ENCODE measurements around the gene BTBD6. TPM values are rescaled to one million over a fixed set of nuclear protein-coding genes. Genes with fewer than 3 reads are reported as not detected.

The BTBD6 gene
- total and polyA plus RNA-seq, 2 experiments from 2014 or later = 2.2 to 11.6 TPM

DNA sequence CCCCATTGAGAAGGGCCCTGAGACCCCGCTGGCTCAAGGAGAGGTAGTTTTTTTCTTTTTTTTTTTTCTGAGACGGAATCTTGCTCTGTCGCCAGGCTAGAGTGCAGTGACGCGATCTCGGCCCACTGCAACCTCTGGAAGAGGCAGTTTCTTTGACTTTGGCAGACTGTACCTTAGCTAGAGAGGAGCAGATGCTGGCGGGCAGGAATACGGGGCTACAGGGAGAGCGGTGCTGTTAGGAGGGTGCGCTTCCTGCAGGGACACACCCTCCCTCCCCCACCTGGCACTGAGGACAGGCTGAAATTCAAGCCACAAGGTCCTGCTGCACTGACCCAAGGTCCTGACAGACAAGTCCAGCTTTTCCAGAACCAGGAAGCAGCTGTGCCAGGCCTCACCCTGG is 35.0 kb upstream of the BTBD6 start:
- Histone ChIP-seq H2AFZ (no peak overlapping the region), H3K4me1 (ENCODE audit: insufficient read depth) (no peaks in the 10 kb centered on the region), H3K9me2 (ENCODE audit: insufficient read depth) (no peaks in the 10 kb centered on the region), H3K27ac (ENCODE audit: low read depth) (no peak overlapping the region), H3K4me3 (no peak overlapping the region), H3K79me2 (replicated peaks; ENCODE audit: insufficient read depth) (no peaks in the 10 kb centered on the region), H3K4me2 (no peak overlapping the region), H3K36me3 (ENCODE audit: insufficient read depth) (no peaks in the 10 kb centered on the region), H4K20me1 (replicated peaks; ENCODE audit: insufficient read depth) (no peaks in the 10 kb centered on the region; the same call in 1 of the 2 replicates), H3F3A (replicated peaks; ENCODE audit: low read depth) (no peaks in the 10 kb centered on the region), H3K27me3 (ENCODE audit: insufficient read depth) (no peaks in the 10 kb centered on the region)
- no peak overlapping the region for H3K4me3 Mint-ChIP-seq
- no peak for DNase-seq (ENCODE audit: low spot score)
- no peak for ATAC-seq
- H3K36me3 Mint-ChIP-seq (ENCODE audit: low read depth) = peaks cover 2% of the 10 kb centered on the region; the same call in 1 of the 3 replicates
- H3K4me1 Mint-ChIP-seq = no peaks in the 10 kb centered on the region
- peak overlapping the region; percentile 62; the same call in 1 of the 2 replicates for H3K27ac Mint-ChIP-seq
- no peaks in the 10 kb centered on the region; the same call in 2 of the 3 replicates for H3K9me3 Mint-ChIP-seq
- no peak for TF ChIP-seq EZH2phosphoT487 (IDR thresholded peaks at IDR 0.05; ENCODE audit: unreplicated experiment)
- TF ChIP-seq POLR2AphosphoS5 (IDR thresholded peaks at IDR 0.05; ENCODE audit: low read depth) = no peak
- TF ChIP-seq EZH2 (IDR thresholded peaks at IDR 0.05; ENCODE audit: low read depth, unreplicated experiment) = no peak
- TF ChIP-seq, protein P1, sequence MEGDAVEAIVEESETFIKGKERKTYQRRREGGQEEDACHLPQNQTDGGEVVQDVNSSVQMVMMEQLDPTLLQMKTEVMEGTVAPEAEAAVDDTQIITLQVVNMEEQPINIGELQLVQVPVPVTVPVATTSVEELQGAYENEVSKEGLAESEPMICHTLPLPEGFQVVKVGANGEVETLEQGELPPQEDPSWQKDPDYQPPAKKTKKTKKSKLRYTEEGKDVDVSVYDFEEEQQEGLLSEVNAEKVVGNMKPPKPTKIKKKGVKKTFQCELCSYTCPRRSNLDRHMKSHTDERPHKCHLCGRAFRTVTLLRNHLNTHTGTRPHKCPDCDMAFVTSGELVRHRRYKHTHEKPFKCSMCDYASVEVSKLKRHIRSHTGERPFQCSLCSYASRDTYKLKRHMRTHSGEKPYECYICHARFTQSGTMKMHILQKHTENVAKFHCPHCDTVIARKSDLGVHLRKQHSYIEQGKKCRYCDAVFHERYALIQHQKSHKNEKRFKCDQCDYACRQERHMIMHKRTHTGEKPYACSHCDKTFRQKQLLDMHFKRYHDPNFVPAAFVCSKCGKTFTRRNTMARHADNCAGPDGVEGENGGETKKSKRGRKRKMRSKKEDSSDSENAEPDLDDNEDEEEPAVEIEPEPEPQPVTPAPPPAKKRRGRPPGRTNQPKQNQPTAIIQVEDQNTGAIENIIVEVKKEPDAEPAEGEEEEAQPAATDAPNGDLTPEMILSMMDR (conservative IDR thresholded peaks at IDR 0.05; ENCODE audit: low read depth in 2 of 2) = no peak
- TF ChIP-seq, protein P2, sequence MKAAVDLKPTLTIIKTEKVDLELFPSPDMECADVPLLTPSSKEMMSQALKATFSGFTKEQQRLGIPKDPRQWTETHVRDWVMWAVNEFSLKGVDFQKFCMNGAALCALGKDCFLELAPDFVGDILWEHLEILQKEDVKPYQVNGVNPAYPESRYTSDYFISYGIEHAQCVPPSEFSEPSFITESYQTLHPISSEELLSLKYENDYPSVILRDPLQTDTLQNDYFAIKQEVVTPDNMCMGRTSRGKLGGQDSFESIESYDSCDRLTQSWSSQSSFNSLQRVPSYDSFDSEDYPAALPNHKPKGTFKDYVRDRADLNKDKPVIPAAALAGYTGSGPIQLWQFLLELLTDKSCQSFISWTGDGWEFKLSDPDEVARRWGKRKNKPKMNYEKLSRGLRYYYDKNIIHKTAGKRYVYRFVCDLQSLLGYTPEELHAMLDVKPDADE (IDR thresholded peaks at IDR 0.05) = no peak
- no peak for TF ChIP-seq STAT1 (IDR thresholded peaks at IDR 0.05; ENCODE audit: unreplicated experiment)
- no peak for TF ChIP-seq NANOG (IDR thresholded peaks at IDR 0.05; ENCODE audit: borderline replicate concordance)
- TF ChIP-seq, protein P3, sequence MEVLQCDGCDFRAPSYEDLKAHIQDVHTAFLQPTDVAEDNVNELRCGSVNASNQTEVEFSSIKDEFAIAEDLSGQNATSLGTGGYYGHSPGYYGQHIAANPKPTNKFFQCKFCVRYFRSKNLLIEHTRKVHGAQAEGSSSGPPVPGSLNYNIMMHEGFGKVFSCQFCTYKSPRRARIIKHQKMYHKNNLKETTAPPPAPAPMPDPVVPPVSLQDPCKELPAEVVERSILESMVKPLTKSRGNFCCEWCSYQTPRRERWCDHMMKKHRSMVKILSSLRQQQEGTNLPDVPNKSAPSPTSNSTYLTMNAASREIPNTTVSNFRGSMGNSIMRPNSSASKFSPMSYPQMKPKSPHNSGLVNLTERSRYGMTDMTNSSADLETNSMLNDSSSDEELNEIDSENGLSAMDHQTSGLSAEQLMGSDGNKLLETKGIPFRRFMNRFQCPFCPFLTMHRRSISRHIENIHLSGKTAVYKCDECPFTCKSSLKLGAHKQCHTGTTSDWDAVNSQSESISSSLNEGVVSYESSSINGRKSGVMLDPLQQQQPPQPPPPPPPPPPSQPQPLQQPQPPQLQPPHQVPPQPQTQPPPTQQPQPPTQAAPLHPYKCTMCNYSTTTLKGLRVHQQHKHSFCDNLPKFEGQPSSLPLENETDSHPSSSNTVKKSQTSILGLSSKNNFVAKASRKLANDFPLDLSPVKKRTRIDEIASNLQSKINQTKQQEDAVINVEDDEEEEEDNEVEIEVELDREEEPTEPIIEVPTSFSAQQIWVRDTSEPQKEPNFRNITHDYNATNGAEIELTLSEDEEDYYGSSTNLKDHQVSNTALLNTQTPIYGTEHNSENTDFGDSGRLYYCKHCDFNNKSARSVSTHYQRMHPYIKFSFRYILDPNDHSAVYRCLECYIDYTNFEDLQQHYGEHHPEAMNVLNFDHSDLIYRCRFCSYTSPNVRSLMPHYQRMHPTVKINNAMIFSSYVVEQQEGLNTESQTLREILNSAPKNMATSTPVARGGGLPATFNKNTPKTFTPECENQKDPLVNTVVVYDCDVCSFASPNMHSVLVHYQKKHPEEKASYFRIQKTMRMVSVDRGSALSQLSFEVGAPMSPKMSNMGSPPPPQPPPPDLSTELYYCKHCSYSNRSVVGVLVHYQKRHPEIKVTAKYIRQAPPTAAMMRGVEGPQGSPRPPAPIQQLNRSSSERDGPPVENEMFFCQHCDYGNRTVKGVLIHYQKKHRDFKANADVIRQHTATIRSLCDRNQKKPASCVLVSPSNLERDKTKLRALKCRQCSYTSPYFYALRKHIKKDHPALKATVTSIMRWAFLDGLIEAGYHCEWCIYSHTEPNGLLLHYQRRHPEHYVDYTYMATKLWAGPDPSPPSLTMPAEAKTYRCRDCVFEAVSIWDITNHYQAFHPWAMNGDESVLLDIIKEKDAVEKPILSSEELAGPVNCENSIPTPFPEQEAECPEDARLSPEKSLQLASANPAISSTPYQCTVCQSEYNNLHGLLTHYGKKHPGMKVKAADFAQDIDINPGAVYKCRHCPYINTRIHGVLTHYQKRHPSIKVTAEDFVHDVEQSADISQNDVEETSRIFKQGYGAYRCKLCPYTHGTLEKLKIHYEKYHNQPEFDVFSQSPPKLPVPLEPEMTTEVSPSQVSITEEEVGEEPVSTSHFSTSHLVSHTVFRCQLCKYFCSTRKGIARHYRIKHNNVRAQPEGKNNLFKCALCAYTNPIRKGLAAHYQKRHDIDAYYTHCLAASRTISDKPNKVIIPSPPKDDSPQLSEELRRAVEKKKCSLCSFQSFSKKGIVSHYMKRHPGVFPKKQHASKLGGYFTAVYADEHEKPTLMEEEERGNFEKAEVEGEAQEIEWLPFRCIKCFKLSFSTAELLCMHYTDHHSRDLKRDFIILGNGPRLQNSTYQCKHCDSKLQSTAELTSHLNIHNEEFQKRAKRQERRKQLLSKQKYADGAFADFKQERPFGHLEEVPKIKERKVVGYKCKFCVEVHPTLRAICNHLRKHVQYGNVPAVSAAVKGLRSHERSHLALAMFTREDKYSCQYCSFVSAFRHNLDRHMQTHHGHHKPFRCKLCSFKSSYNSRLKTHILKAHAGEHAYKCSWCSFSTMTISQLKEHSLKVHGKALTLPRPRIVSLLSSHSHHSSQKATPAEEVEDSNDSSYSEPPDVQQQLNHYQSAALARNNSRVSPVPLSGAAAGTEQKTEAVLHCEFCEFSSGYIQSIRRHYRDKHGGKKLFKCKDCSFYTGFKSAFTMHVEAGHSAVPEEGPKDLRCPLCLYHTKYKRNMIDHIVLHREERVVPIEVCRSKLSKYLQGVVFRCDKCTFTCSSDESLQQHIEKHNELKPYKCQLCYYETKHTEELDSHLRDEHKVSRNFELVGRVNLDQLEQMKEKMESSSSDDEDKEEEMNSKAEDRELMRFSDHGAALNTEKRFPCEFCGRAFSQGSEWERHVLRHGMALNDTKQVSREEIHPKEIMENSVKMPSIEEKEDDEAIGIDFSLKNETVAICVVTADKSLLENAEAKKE (CRISPR knock-in tag; IDR thresholded peaks at IDR 0.05) = no peak
- H3K27me3 Mint-ChIP-seq (ENCODE audit: insufficient read depth, low read depth, poor library complexity) = peaks cover 11% of the 10 kb centered on the region
